SK-N-SH (cell line): ENCODE data around the gene ATG2B. TPM values are rescaled to one million over a fixed set of nuclear protein-coding genes. Genes with fewer than 3 reads are reported as not detected.
A peak's percentile ranks its signal among the peaks of the same experiment; 100 is the strongest.

Experiments used
- CTCF ChIA-PET: fragments of 300-600, 350-600 bp; formaldehyde crosslinking; extraction: SDS; loops from one replicate; lab custom pipeline; 2021; lab: Yijun Ruan, JAX
- POLR2A ChIA-PET: fragments of 350-600 bp; sonication (Branson Sonifier 250); formaldehyde crosslinking; extraction: SDS; loops from one replicate; lab custom pipeline; 2020; ENCODE audit warnings: antibody characterized with exemption, inconsistent platforms; lab: Yijun Ruan, JAX
- DNase-seq: peaks from one replicate; pipeline ENCODE4 v3.0.0; 2012
- H2AFZ ChIP-seq: fragments of 200-600 bp; sonication (generic); 2 replicates; pipeline ENCODE4 v1.8.1; 2016; ENCODE audit warnings: antibody characterized with exemption, mild to moderate bottlenecking, low read depth
- H3F3A ChIP-seq: fragments of 200-600 bp; sonication (generic); replicated peaks from 2 replicates; pipeline ENCODE3; 2016; ENCODE audit warnings: antibody characterized with exemption, mild to moderate bottlenecking; ENCODE audit not compliant: insufficient read depth
- H3K27ac ChIP-seq, 2 experiments: fragments of 200-500 bp in 1 of 2; fragments of 200-600 bp in 1 of 2; sonication (Bioruptor generic) in 1 of 2; sonication (generic), shearing (Covaris generic) in 1 of 2; 2 replicates each; pipeline versions ENCODE4 v1.5.1 to v1.6.1; 2014 to 2016; ENCODE audit warnings: low read depth in 2 of 2, inconsistent platforms in 1 of 2, low read length in 1 of 2, mild to moderate bottlenecking in 1 of 2, mixed read lengths in 1 of 2
- H3K27me3 ChIP-seq: fragments of 200-600 bp; sonication (generic), shearing (Covaris generic); 2 replicates; pipeline ENCODE4 v1.6.1; 2016; ENCODE audit warnings: mixed run types; ENCODE audit not compliant: insufficient read depth
- H3K36me3 ChIP-seq, 2 experiments: fragments of 200-500 bp in 1 of 2; fragments of 200-600 bp in 1 of 2; sonication (Bioruptor generic) in 1 of 2; sonication (generic) in 1 of 2; replicated peaks in 1 of 2; 2 replicates each; pipeline versions ENCODE3 to v1.5.1; 2014 to 2016; ENCODE audit warnings: low read length in 1 of 2, mild to moderate bottlenecking in 1 of 2; ENCODE audit not compliant: insufficient read depth in 2 of 2, control insufficient read depth in 1 of 2
- H3K4me1 ChIP-seq, 2 experiments: fragments of 200-500 bp in 1 of 2; fragments of 200-600 bp in 1 of 2; sonication (Bioruptor generic) in 1 of 2; sonication (generic), shearing (Covaris generic) in 1 of 2; 2 replicates each; pipeline versions ENCODE4 v1.5.1 to v1.6.1; 2014 to 2016; ENCODE audit warnings: low read depth in 1 of 2, low read length in 1 of 2, mixed run types in 1 of 2; ENCODE audit not compliant: insufficient read depth in 2 of 2, control insufficient read depth in 1 of 2
- H3K4me2 ChIP-seq: fragments of 200-600 bp; sonication (generic), shearing (Covaris generic); 2 replicates; pipeline ENCODE4 v1.6.1; 2017; ENCODE audit warnings: mixed run types
- H3K4me3 ChIP-seq, 2 experiments: fragments of 200-500 bp in 1 of 2; fragments of 200-600 bp in 1 of 2; sonication (Bioruptor generic) in 1 of 2; sonication (generic), shearing (Covaris generic) in 1 of 2; 2 replicates each; pipeline versions ENCODE4 v1.5.1 to v1.8.1; 2014 to 2016; ENCODE audit warnings: low read depth in 2 of 2, inconsistent platforms in 1 of 2, low read length in 1 of 2, mild to moderate bottlenecking in 1 of 2, mixed read lengths in 1 of 2, moderate library complexity in 1 of 2
- H3K79me2 ChIP-seq: fragments of 200-600 bp; sonication (generic); 2 replicates; pipeline ENCODE4 v1.8.1; 2017; ENCODE audit warnings: mild to moderate bottlenecking; ENCODE audit not compliant: insufficient read depth
- H3K9ac ChIP-seq: fragments of 200-600 bp; sonication (generic); 2 replicates; pipeline ENCODE4 v1.6.1; 2017; ENCODE audit warnings: mixed run types
- H3K9me2 ChIP-seq: fragments of 200-600 bp; sonication (generic); 2 replicates; pipeline ENCODE4 v1.6.1; 2017; ENCODE audit warnings: mixed run types
- H3K9me3 ChIP-seq: fragments of 200-600 bp; sonication (generic); 2 replicates; pipeline ENCODE4 v1.6.1; 2017; ENCODE audit warnings: mixed run types, mild to moderate bottlenecking, moderate library complexity
- H4K20me1 ChIP-seq: fragments of 200-600 bp; sonication (generic); 2 replicates; pipeline ENCODE4 v1.6.1; 2017; ENCODE audit warnings: mild to moderate bottlenecking, mixed run types; ENCODE audit not compliant: insufficient read depth
- CHD2 ChIP-seq: fragments of 150-350 bp; IDR thresholded peaks from 2 replicates; pipeline ENCODE4 v1.6.1; 2018; ENCODE audit warnings: low read length; ENCODE audit not compliant: partially characterized antibody
- ELF1 ChIP-seq: IDR thresholded peaks from 2 replicates; pipeline ENCODE4 v1.4.0; 2012
- EP300 ChIP-seq, 2 experiments: IDR thresholded peaks; 2 replicates each; pipeline versions ENCODE4 v1.4.0 to v1.6.1; 2012; ENCODE audit warnings: borderline replicate concordance in 1 of 2, low read depth in 1 of 2, low read length in 1 of 2
- FOXJ3 ChIP-seq: sonication (generic); formaldehyde crosslinking; IDR thresholded peaks from 2 replicates; pipeline ENCODE4 v1.5.1; 2020; ENCODE audit warnings: mild to moderate bottlenecking, missing genetic modification reagents
- GATA2 ChIP-seq: sonication (generic); formaldehyde crosslinking; IDR thresholded peaks from 2 replicates; pipeline ENCODE4 v1.5.0; 2020; ENCODE audit warnings: mild to moderate bottlenecking, missing genetic modification reagents
- JUND ChIP-seq: IDR thresholded peaks from 2 replicates; pipeline ENCODE4 v1.4.0; 2012
- MAX ChIP-seq: IDR thresholded peaks from 2 replicates; pipeline ENCODE4 v1.4.0; 2012; ENCODE audit warnings: low read depth
- MXI1 ChIP-seq: IDR thresholded peaks from 2 replicates; pipeline ENCODE4 v1.6.1; 2012; ENCODE audit warnings: mild to moderate bottlenecking, low read depth, low read length, improper control_type of control experiment
- NFIC ChIP-seq: IDR thresholded peaks from 2 replicates; pipeline ENCODE4 v1.4.0; 2012; ENCODE audit warnings: borderline replicate concordance
- PBX3 ChIP-seq: IDR thresholded peaks from 2 replicates; pipeline ENCODE4; 2012
- POLR2AphosphoS5 ChIP-seq: IDR thresholded peaks from 2 replicates; pipeline ENCODE4 v1.6.1; 2012; ENCODE audit warnings: low read depth, low read length
- RAD21 ChIP-seq: IDR thresholded peaks from 2 replicates; pipeline ENCODE4 v1.6.1; 2012; ENCODE audit warnings: mild to moderate bottlenecking, low read length
- RCOR1 ChIP-seq: fragments of 150-350 bp; IDR thresholded peaks from 2 replicates; pipeline ENCODE4 v1.6.1; 2017; ENCODE audit warnings: antibody characterized with exemption, low read length
- REST ChIP-seq: IDR thresholded peaks from 2 replicates; pipeline ENCODE4 v1.6.1; 2012; ENCODE audit warnings: mild to moderate bottlenecking, low read depth, low read length, moderate library complexity
- RFX5 ChIP-seq: IDR thresholded peaks from 2 replicates; pipeline ENCODE4 v1.6.1; 2012; ENCODE audit warnings: mild to moderate bottlenecking, improper control_type of control experiment, low read length
- RXRA ChIP-seq: IDR thresholded peaks from 2 replicates; pipeline ENCODE4 v1.4.0; 2012; ENCODE audit warnings: low read depth, mild to moderate bottlenecking, borderline replicate concordance
- SIN3A ChIP-seq: IDR thresholded peaks from 2 replicates; pipeline ENCODE4 v1.6.1; 2012; ENCODE audit warnings: low read depth, mild to moderate bottlenecking, low read length, moderate library complexity, borderline replicate concordance
- SMC3 ChIP-seq: IDR thresholded peaks from 2 replicates; pipeline ENCODE4 v1.6.1; 2012; ENCODE audit warnings: low read depth, low read length, improper control_type of control experiment
- TCF12 ChIP-seq: IDR thresholded peaks from 2 replicates; pipeline ENCODE4 v1.4.0; 2012
- TEAD4 ChIP-seq: IDR thresholded peaks from 2 replicates; pipeline ENCODE4 v1.4.0; 2012; ENCODE audit warnings: mild to moderate bottlenecking, borderline replicate concordance; ENCODE audit not compliant: insufficient read depth
- USF1 ChIP-seq: IDR thresholded peaks from 2 replicates; pipeline ENCODE4 v1.4.0; 2012; ENCODE audit warnings: low read depth, borderline replicate concordance
- YY1 ChIP-seq: IDR thresholded peaks from 2 replicates; pipeline ENCODE4 v1.4.0; 2012; ENCODE audit warnings: low read depth, mild to moderate bottlenecking
- WGBS: methylation state at CpG from one replicate; pipeline ENCODE4 v1.1.6; 2017; ENCODE audit warnings: low lambda C conversion rate; 5-methylcytosine and 5-hydroxymethylcytosine counted together
- polyA plus RNA-seq, 3 experiments: library from polyadenylated mRNA; depleted of rRNA; stranded (reverse); fragments of >200 nt; gene quantifications; 2 replicates each; pipeline ENCODE4 v1.2.3, GENCODE V29; 2012

The ATG2B gene
- polyA plus RNA-seq, 1 of the 3 experiments (the other 2 are of a cell fraction) = 5.8 TPM

GRCh38 chr14:96285667-96286066 lies 77.5 kb downstream of the ATG2B start:
- CTCF ChIA-PET = interaction anchor here (0.9 to 18.9 kb wide), 14 partner anchors 10 to 292 kb away, joined by 3 to 920 read pairs (median 4); no protein-coding TSS in a partner anchor

GRCh38 chr14:96284430-96284829 lies 78.7 kb downstream of the ATG2B start:
- H4K20me1 ChIP-seq = no peaks in the 10 kb centered on the region
- ChIA-PET POLR2A (no interaction called here), CTCF (interaction anchor here (3.8 to 18.9 kb wide), 3 partner anchors 10 to 180 kb away, joined by 42 to 920 read pairs (median 62); no protein-coding TSS in a partner anchor)
- H3K27me3 ChIP-seq = no peaks in the 10 kb centered on the region
- WGBS = 17% methylated on average over 1 of the region's 1 CpG
- no peak overlapping the region for H2AFZ ChIP-seq
- no peaks in the 10 kb centered on the region for H3K9me2 ChIP-seq
- no peaks in the 10 kb centered on the region for H3K9me3 ChIP-seq
- H3K36me3 ChIP-seq = peaks cover 4 to 29% of the 10 kb centered on the region in 2 experiments
- no peak for DNase-seq
- peak overlapping the region; percentile 64 to 98; a peak in 3 of 4 replicates for H3K27ac ChIP-seq
- no peak overlapping the region for H3K9ac ChIP-seq
- H3K4me3 ChIP-seq = no peak overlapping the region
- H3K79me2 ChIP-seq = no peaks in the 10 kb centered on the region
- H3K4me2 ChIP-seq = no peak overlapping the region
- peaks cover 5% of the 10 kb centered on the region for H3F3A ChIP-seq
- peaks cover 0 to 41% of the 10 kb centered on the region in 2 experiments; a peak in 2 of 4 replicates for H3K4me1 ChIP-seq
- TF ChIP-seq ELF1 (no peak), NFIC (no peak), EP300 (IDR thresholded peaks at IDR 0.05; ENCODE audit: borderline replicate concordance in 1 of 2, low read depth in 1 of 2, low read length in 1 of 2) (no peak), MXI1 (no peak), MAX (no peak), REST (no peak), JUND (no peak), RFX5 (no peak), TCF12 (no peak), RXRA (no peak)

More at GRCh38 chr14:96285667-96286066, 77.5 kb downstream of the ATG2B start:
- H4K20me1 ChIP-seq = no peaks in the 10 kb centered on the region
- POLR2A ChIA-PET = interaction anchor here (1.4 kb wide), 1 partner anchor 12 kb away, joined by 6 read pairs; no protein-coding TSS in a partner anchor
- no peaks in the 10 kb centered on the region for H3K9me3 ChIP-seq
- H3K9ac ChIP-seq = peak overlapping the region; percentile 32; the same call in 1 of the 2 replicates
- no peaks in the 10 kb centered on the region for H3K27me3 ChIP-seq
- H2AFZ ChIP-seq = peak overlapping the region; percentile 33; the same call in 1 of the 2 replicates
- H3K36me3 ChIP-seq = peaks cover 15 to 42% of the 10 kb centered on the region in 2 experiments
- H3K4me1 ChIP-seq = peaks cover 0 to 37% of the 10 kb centered on the region in 2 experiments; a peak in 2 of 4 replicates
- H3K79me2 ChIP-seq = no peaks in the 10 kb centered on the region
- peak overlapping the region; percentile 69 for H3K4me2 ChIP-seq
- H3F3A ChIP-seq = peaks cover 5% of the 10 kb centered on the region
- peak overlapping the region; percentile 64 to 98 for H3K27ac ChIP-seq
- 16% methylated on average over 17 of the region's 17 CpGs for WGBS
- no peaks in the 10 kb centered on the region for H3K9me2 ChIP-seq
- TF ChIP-seq EP300 (IDR thresholded peaks at IDR 0.05; ENCODE audit: borderline replicate concordance in 1 of 2, low read depth in 1 of 2, low read length in 1 of 2) (peak; percentile 45 to 97; a peak in 3 of 4 replicates), TCF12 (peak; percentile 75), TEAD4 (peak; percentile 43; the same call in 1 of the 2 replicates), NFIC (peak; percentile 34; the same call in 1 of the 2 replicates), RCOR1 (peak; percentile 92), GATA2 (CRISPR knock-in tag) (peak; percentile 95), FOXJ3 (CRISPR knock-in tag) (peak; percentile 89), USF1 (no peak), MXI1 (peak; percentile 87), RAD21 (peak; percentile 18; the same call in 1 of the 2 replicates), MAX (0 out of 2 replicates have a peak, but pooled peaks have one; percentile 41), JUND (peak; percentile 27; the same call in 1 of the 2 replicates), PBX3 (peak; percentile 87), CHD2 (peak; percentile 85), YY1 (no peak), SIN3A (peak; percentile 56; the same call in 1 of the 2 replicates), SMC3 (no peak), POLR2AphosphoS5 (peak; percentile 46; the same call in 1 of the 2 replicates), RXRA (no peak)
- peak; percentile 77 for DNase-seq
- peak overlapping the region in 1 of 2 experiments; percentile 33; a peak in 2 of 4 replicates for H3K4me3 ChIP-seq
